HepG2 (cell line): ENCODE results near the gene PLEKHN1. TPM values are rescaled to one million over a fixed set of nuclear protein-coding genes. Genes with fewer than 3 reads are reported as not detected.

Experiments
- AGO2 ChIP-seq: fragments of 200-400 bp; formaldehyde crosslinking; optimal IDR thresholded peaks from 2 replicates; pipeline ENCODE3; 2017; ENCODE audit warnings: mild to moderate bottlenecking, low read depth, low read length, moderate library complexity
- DMAP1 ChIP-seq: IDR thresholded peaks from 2 replicates; pipeline ENCODE4 v1.6.1; 2016
- JUN ChIP-seq: sonication (generic); formaldehyde crosslinking; IDR thresholded peaks from 2 replicates; pipeline ENCODE4 v1.4.0; 2020; ENCODE audit warnings: mild to moderate bottlenecking, missing genetic modification reagents
- MEIS2 ChIP-seq: sonication (generic); formaldehyde crosslinking; IDR thresholded peaks from 2 replicates; pipeline ENCODE4 v1.9.0; 2021; ENCODE audit warnings: mild to moderate bottlenecking, missing genetic modification reagents
- NFYC ChIP-seq: IDR thresholded peaks from 2 replicates; pipeline ENCODE4 v1.6.1; 2016; ENCODE audit warnings: missing genetic modification reagents, missing compliant biosample characterization
- RBM39 ChIP-seq: fragments of 200-400 bp; formaldehyde crosslinking; IDR thresholded peaks from one replicate; pipeline ENCODE4 v1.6.1; 2018; ENCODE audit warnings: antibody characterized with exemption, mild to moderate bottlenecking, low read depth, low read length; ENCODE audit not compliant: poor library complexity, severe bottlenecking
- TEAD3 ChIP-seq: optimal IDR thresholded peaks from 2 replicates; pipeline ENCODE3; 2016; ENCODE audit warnings: borderline replicate concordance
- ZNF780A ChIP-seq: sonication (generic); formaldehyde crosslinking; IDR thresholded peaks from 2 replicates; pipeline ENCODE4 v1.8.0; 2022; ENCODE audit warnings: mild to moderate bottlenecking, missing genetic modification reagents, moderate library complexity
- polyA plus RNA-seq, 8 experiments: library from polyadenylated mRNA; depleted of rRNA in 3 of 8; stranded (reverse) in 7 of 8; unstranded in 1 of 8; fragments of >200 nt; fragmentation: Illumina TruSeq in 4 of 8; extraction: Trizol in 4 of 8; gene quantifications; 2 replicates each; pipeline versions ENCODE4 v1.2.1 to v1.2.3, GENCODE V29; 2011 to 2016; ENCODE audit warnings: low read depth in 4 of 8, missing spikeins in 1 of 8, mixed read lengths in 1 of 8; ENCODE audit not compliant: insufficient read depth in 1 of 8
- total RNA-seq, 5 experiments: library from RNA; depleted of rRNA; stranded (reverse); fragments of >200 nt; fragmentation: Illumina TruSeq; extraction: Trizol; gene quantifications; 2 replicates each; pipeline ENCODE4 v1.2.3, GENCODE V29; 2016; ENCODE audit warnings: low read depth in 1 of 5
- TF ChIP-seq, protein P1 (sequence below): sonication (generic); formaldehyde crosslinking; IDR thresholded peaks from 2 replicates; pipeline ENCODE4 v1.5.0; 2020; ENCODE audit warnings: mild to moderate bottlenecking, missing genetic modification reagents
- TF ChIP-seq, protein P2 (sequence below): sonication (generic); formaldehyde crosslinking; IDR thresholded peaks from 2 replicates; pipeline ENCODE4 v1.4.0; 2020; ENCODE audit warnings: missing genetic modification reagents, borderline replicate concordance
- TF ChIP-seq, protein P3 (sequence below): sonication (generic); formaldehyde crosslinking; IDR thresholded peaks from 2 replicates; pipeline ENCODE4 v1.5.1; 2020; ENCODE audit warnings: missing genetic modification reagents, mild to moderate bottlenecking, borderline replicate concordance
- TF ChIP-seq, protein P4 (sequence below): sonication (generic); formaldehyde crosslinking; IDR thresholded peaks from 2 replicates; pipeline ENCODE4 v1.9.0; 2021; ENCODE audit warnings: missing genetic modification reagents, borderline replicate concordance
- TF ChIP-seq, protein P5 (sequence below): sonication (generic); formaldehyde crosslinking; IDR thresholded peaks from 2 replicates; pipeline ENCODE4 v1.5.1; 2020; ENCODE audit warnings: mild to moderate bottlenecking, missing genetic modification reagents

Gene PLEKHN1
- total and polyA plus RNA-seq, 2 of the 13 experiments (the other 11 are each of a cell fraction or from before 2014, with no cell fraction given): 0.42 to 0.58 TPM

DNA sequence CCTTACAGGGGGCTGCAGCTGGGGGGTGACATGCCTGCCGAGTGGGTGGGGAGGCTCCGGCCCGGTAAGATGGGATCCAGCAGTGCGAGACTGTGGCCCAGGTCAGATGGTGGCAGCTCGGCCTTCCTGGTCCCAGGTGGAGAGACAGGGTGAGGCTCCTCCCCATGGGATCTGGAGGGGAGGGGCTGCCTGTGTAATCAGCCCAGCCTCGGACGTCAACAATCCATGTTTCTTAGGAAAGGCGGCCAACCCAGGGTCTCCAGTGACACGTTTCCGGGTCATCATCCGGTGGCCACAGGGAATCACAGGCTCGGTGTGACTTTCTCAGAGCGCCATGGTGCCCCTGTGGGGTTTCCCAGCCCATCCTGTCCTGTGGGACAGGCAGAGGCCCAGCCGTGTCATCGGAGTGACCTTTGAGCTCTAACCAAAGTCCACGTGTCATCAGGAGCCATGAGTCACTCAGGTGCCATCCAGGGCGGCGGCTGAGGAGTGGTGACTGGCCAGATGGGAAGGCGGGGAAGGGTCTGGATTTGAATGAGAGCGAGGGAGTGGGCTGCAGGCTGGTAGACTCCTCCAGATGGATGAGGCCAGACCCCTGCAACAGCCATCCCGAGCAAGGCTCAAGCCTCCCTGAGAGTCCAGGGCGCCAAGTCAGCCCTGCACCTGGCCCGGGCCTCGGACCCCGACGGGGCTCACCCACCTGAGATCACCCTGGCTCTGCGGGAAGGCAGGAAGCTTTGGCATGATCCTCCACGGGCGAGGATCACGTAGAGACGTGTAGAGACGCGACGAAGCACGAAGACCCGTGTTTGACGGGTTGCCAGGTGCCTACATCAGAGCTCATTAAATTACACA, 40.2 kb downstream of the PLEKHN1 start (continued):
- TF ChIP-seq, protein P1, sequence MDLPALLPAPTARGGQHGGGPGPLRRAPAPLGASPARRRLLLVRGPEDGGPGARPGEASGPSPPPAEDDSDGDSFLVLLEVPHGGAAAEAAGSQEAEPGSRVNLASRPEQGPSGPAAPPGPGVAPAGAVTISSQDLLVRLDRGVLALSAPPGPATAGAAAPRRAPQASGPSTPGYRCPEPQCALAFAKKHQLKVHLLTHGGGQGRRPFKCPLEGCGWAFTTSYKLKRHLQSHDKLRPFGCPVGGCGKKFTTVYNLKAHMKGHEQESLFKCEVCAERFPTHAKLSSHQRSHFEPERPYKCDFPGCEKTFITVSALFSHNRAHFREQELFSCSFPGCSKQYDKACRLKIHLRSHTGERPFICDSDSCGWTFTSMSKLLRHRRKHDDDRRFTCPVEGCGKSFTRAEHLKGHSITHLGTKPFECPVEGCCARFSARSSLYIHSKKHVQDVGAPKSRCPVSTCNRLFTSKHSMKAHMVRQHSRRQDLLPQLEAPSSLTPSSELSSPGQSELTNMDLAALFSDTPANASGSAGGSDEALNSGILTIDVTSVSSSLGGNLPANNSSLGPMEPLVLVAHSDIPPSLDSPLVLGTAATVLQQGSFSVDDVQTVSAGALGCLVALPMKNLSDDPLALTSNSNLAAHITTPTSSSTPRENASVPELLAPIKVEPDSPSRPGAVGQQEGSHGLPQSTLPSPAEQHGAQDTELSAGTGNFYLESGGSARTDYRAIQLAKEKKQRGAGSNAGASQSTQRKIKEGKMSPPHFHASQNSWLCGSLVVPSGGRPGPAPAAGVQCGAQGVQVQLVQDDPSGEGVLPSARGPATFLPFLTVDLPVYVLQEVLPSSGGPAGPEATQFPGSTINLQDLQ: peak; percentile 99
- TF ChIP-seq, protein P2, sequence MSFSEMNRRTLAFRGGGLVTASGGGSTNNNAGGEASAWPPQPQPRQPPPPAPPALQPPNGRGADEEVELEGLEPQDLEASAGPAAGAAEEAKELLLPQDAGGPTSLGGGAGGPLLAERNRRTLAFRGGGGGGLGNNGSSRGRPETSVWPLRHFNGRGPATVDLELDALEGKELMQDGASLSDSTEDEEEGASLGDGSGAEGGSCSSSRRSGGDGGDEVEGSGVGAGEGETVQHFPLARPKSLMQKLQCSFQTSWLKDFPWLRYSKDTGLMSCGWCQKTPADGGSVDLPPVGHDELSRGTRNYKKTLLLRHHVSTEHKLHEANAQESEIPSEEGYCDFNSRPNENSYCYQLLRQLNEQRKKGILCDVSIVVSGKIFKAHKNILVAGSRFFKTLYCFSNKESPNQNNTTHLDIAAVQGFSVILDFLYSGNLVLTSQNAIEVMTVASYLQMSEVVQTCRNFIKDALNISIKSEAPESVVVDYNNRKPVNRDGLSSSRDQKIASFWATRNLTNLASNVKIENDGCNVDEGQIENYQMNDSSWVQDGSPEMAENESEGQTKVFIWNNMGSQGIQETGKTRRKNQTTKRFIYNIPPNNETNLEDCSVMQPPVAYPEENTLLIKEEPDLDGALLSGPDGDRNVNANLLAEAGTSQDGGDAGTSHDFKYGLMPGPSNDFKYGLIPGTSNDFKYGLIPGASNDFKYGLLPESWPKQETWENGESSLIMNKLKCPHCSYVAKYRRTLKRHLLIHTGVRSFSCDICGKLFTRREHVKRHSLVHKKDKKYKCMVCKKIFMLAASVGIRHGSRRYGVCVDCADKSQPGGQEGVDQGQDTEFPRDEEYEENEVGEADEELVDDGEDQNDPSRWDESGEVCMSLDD (CRISPR knock-in tag): 0 out of 2 replicates have a peak, but pooled peaks have one; percentile 66
- TF ChIP-seq TEAD3 (CRISPR knock-in tag) (peak; percentile 78), ZNF780A (CRISPR knock-in tag) (0 out of 2 replicates have a peak, but pooled peaks have one; percentile 24), JUN (CRISPR knock-in tag) (peak; percentile 99), MEIS2 (CRISPR knock-in tag) (peak; percentile 91; the same call in 1 of the 2 replicates), AGO2 (peak; percentile 77), DMAP1 (CRISPR knock-in tag) (peak; percentile 93), NFYC (CRISPR knock-in tag) (peak; percentile 50), RBM39 (peak; percentile 49)
- TF ChIP-seq, protein P3, sequence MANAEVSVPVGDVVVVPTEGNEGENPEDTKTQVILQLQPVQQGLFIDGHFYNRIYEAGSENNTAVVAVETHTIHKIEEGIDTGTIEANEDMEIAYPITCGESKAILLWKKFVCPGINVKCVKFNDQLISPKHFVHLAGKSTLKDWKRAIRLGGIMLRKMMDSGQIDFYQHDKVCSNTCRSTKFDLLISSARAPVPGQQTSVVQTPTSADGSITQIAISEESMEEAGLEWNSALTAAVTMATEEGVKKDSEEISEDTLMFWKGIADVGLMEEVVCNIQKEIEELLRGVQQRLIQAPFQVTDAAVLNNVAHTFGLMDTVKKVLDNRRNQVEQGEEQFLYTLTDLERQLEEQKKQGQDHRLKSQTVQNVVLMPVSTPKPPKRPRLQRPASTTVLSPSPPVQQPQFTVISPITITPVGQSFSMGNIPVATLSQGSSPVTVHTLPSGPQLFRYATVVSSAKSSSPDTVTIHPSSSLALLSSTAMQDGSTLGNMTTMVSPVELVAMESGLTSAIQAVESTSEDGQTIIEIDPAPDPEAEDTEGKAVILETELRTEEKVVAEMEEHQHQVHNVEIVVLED (CRISPR knock-in tag): peak; percentile 61; the same call in 1 of the 2 replicates
- TF ChIP-seq, protein P4, sequence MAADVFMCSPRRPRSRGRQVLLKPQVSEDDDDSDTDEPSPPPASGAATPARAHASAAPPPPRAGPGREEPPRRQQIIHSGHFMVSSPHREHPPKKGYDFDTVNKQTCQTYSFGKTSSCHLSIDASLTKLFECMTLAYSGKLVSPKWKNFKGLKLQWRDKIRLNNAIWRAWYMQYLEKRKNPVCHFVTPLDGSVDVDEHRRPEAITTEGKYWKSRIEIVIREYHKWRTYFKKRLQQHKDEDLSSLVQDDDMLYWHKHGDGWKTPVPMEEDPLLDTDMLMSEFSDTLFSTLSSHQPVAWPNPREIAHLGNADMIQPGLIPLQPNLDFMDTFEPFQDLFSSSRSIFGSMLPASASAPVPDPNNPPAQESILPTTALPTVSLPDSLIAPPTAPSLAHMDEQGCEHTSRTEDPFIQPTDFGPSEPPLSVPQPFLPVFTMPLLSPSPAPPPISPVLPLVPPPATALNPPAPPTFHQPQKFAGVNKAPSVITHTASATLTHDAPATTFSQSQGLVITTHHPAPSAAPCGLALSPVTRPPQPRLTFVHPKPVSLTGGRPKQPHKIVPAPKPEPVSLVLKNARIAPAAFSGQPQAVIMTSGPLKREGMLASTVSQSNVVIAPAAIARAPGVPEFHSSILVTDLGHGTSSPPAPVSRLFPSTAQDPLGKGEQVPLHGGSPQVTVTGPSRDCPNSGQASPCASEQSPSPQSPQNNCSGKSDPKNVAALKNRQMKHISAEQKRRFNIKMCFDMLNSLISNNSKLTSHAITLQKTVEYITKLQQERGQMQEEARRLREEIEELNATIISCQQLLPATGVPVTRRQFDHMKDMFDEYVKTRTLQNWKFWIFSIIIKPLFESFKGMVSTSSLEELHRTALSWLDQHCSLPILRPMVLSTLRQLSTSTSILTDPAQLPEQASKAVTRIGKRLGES (CRISPR knock-in tag): 0 out of 2 replicates have a peak, but pooled peaks have one; percentile 69
- TF ChIP-seq, protein P5, sequence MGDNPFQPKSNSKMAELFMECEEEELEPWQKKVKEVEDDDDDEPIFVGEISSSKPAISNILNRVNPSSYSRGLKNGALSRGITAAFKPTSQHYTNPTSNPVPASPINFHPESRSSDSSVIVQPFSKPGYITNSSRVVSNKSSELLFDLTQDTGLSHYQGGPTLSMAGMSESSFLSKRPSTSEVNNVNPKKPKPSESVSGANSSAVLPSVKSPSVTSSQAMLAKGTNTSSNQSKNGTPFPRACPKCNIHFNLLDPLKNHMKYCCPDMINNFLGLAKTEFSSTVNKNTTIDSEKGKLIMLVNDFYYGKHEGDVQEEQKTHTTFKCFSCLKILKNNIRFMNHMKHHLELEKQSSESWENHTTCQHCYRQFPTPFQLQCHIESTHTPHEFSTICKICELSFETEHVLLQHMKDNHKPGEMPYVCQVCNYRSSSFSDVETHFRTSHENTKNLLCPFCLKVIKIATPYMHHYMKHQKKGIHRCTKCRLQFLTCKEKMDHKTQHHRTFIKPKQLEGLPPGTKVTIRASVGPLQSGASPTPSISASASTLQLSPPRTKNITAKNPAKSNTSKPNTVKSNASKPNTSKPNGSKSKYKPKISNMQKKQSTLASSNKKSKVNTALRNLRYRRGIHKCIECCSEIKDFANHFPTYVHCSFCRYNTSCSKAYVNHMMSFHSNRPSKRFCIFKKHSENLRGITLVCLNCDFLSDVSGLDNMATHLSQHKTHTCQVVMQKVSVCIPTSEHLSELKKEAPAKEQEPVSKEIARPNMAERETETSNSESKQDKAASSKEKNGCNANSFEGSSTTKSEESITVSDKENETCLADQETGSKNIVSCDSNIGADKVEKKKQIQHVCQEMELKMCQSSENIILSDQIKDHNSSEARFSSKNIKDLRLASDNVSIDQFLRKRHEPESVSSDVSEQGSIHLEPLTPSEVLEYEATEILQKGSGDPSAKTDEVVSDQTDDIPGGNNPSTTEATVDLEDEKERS: peak; percentile 77
